ENCODE results near the gene HDGFL3.

The HDGFL3 gene

DNA sequence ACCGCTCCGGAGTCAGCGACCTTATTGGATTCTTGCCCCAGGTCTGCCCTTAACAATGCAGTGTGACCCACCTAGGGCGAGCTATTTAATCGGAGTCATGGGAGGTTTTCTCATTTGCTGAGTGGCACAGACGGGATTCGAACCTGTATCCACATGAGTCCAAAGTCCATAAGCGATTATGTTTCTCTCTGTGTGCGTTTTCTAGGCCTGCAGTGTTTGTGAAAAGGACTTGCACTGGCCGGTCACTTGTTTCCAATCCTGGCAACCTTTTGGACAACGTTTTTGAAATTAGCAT lies 691 bp upstream of the HDGFL3 start:
- no peaks in the 10 kb centered on the region for H3K36me3 ChIP-seq
- H3K4me3 ChIP-seq (ENCODE audit: low read depth, low read length): peak overlapping the region; percentile 83
- TF ChIP-seq CTCF (IDR thresholded peaks at IDR 0.05; ENCODE audit: low read depth, low read length): no peak; the same call in 1 of the 2 replicates
- no peaks in the 10 kb centered on the region for H3K27me3 ChIP-seq
- no peaks in the 10 kb centered on the region for H3K9me3 ChIP-seq
- peaks cover 7% of the 10 kb centered on the region; the same call in 1 of the 2 replicates for H3K4me1 ChIP-seq
- no peak for DNase-seq

GRCh38 chr15:83207009-83207659 lies 489 bp downstream of the HDGFL3 start:
- peak; percentile 68 for DNase-seq
- Histone ChIP-seq H3K27me3 (no peaks in the 10 kb centered on the region), H3K36me3 (no peaks in the 10 kb centered on the region; the same call in 1 of the 2 replicates), H3K4me1 (peaks cover 7% of the 10 kb centered on the region; the same call in 1 of the 2 replicates), H3K4me3 (ENCODE audit: low read depth, low read length) (peak overlapping the region; percentile 83), H3K9me3 (no peaks in the 10 kb centered on the region)
- no peak for TF ChIP-seq CTCF (IDR thresholded peaks at IDR 0.05; ENCODE audit: low read depth, low read length)

DNA sequence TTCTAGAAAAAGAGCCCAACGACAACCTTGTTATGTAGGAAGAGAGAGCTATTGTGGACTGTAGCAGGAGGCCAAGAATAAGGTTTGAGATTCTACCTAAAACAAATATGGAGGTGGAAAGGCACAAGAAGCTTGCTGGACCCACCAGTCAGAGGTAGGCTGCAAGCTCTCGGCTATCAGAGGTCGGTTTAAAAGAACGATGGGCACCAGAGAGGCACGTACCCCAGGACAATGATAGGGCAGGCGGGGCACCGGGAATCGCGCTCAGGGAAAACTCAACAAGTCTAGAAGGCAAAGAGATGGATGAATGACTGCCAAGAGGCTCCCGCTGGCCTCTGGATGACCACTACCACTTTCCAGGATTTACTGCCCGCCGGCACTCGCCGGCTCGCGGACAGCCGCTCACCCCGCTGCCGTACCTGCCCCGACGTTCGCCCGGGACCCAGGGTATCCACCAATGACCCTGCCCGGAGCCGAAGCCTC lies 1.1 kb downstream of the HDGFL3 start:
- no peaks in the 10 kb centered on the region for H3K27me3 ChIP-seq
- DNase-seq: peak; percentile 12
- H3K4me1 ChIP-seq: peaks cover 7% of the 10 kb centered on the region; the same call in 1 of the 2 replicates
- TF ChIP-seq CTCF (IDR thresholded peaks at IDR 0.05; ENCODE audit: low read depth, low read length): no peak
- H3K36me3 ChIP-seq: no peaks in the 10 kb centered on the region; the same call in 1 of the 2 replicates
- H3K9me3 ChIP-seq: no peaks in the 10 kb centered on the region
- H3K4me3 ChIP-seq (ENCODE audit: low read depth, low read length): peak overlapping the region; percentile 83

DNA sequence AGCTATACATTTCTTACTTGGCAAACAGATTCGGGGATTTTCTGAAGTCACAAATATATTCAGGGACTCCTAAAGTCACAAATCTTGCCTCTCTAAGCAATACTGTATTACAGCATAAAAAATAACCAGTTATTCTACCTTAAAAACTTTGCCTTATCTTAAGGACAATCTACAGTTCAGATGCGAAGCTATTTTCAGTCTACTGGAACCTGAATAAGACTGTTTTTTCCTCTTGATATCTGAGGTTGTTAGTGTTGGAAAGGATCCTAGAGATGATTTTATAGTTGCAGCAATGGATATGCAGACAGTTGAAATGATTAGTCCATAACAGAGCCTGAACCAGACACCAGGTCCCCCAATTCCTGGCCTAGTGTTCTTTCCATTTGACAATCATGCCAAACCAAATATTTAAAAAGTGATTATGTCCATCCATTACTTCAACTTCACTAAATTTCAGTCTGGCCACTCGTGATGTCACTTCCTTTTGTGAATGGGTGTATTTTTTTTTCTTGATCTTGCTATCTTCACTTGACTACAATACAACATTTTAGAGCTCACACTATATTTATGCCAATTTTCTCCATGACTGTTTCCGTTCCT lies 1.8 kb downstream of the HDGFL3 start:
- no peaks in the 10 kb centered on the region; the same call in 1 of the 2 replicates for H3K36me3 ChIP-seq
- DNase-seq: no peak
- H3K4me3 ChIP-seq (ENCODE audit: low read depth, low read length): peak overlapping the region; percentile 83
- no peak for TF ChIP-seq CTCF (IDR thresholded peaks at IDR 0.05; ENCODE audit: low read depth, low read length)
- H3K9me3 ChIP-seq: no peaks in the 10 kb centered on the region
- H3K27me3 ChIP-seq: no peaks in the 10 kb centered on the region
- H3K4me1 ChIP-seq: peaks cover 5% of the 10 kb centered on the region; the same call in 1 of the 2 replicates

DNA sequence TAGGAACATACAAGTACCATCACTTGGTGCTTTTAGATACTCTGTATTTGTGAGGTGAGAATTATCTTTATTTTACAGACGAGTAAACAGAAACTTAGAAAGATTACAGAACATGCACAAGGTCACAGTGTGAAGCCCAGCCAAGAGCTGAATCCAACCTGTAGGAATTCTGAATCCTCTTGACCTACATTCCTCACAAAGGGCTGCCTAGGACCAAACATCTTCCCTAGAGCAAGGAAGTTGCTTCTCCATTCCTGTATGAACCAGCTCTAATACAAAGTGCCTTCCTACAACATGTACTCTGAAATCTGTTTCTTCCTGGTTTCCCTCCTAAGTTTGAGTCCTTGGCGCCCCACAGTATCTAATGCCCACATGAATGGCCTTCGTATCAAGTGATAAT lies 2.9 kb downstream of the HDGFL3 start:
- H3K27me3 ChIP-seq: no peaks in the 10 kb centered on the region
- no peaks in the 10 kb centered on the region; the same call in 1 of the 2 replicates for H3K4me1 ChIP-seq
- H3K9me3 ChIP-seq: no peaks in the 10 kb centered on the region
- no peak for DNase-seq
- H3K36me3 ChIP-seq: no peaks in the 10 kb centered on the region; the same call in 1 of the 2 replicates
- no peak overlapping the region for H3K4me3 ChIP-seq (ENCODE audit: low read depth, low read length)
- no peak for TF ChIP-seq CTCF (IDR thresholded peaks at IDR 0.05; ENCODE audit: low read depth, low read length)

- H3K4me3 ChIP-seq (ENCODE audit: low read depth, low read length): no peak overlapping the region
- no peaks in the 10 kb centered on the region; the same call in 1 of the 2 replicates for H3K4me1 ChIP-seq
- TF ChIP-seq CTCF (IDR thresholded peaks at IDR 0.05; ENCODE audit: low read depth, low read length): no peak
- no peaks in the 10 kb centered on the region for H3K27me3 ChIP-seq
- no peak for DNase-seq
- no peaks in the 10 kb centered on the region; the same call in 1 of the 2 replicates for H3K36me3 ChIP-seq
- no peaks in the 10 kb centered on the region for H3K9me3 ChIP-seq
Measured at GRCh38 chr15:83203543-83203942, 4.1 kb downstream of the HDGFL3 start.

All from BE2C (cell line).